Mammary epithelial cell (primary cell): ENCODE results near the gene RBM39.

ENCODE experiments used
- CTCF ChIP-seq, 2 donors: IDR thresholded peaks in 1 of 2; conservative IDR thresholded peaks in 1 of 2; 2 replicates each; pipeline ENCODE4 v1.5.1; 2011 to 2012; ENCODE audit warnings: inconsistent platforms in 2 of 2, low read length in 2 of 2, mild to moderate bottlenecking in 2 of 2, control low read depth in 1 of 2, low read depth in 1 of 2; ENCODE audit not compliant: insufficient read depth in 1 of 2; ENCODE audit errors: extremely low read depth in 1 of 2
- EZH2 ChIP-seq: IDR thresholded peaks from 2 replicates; pipeline ENCODE4 v1.6.1; 2012; ENCODE audit warnings: low read length, inconsistent platforms, borderline replicate concordance

DNA sequence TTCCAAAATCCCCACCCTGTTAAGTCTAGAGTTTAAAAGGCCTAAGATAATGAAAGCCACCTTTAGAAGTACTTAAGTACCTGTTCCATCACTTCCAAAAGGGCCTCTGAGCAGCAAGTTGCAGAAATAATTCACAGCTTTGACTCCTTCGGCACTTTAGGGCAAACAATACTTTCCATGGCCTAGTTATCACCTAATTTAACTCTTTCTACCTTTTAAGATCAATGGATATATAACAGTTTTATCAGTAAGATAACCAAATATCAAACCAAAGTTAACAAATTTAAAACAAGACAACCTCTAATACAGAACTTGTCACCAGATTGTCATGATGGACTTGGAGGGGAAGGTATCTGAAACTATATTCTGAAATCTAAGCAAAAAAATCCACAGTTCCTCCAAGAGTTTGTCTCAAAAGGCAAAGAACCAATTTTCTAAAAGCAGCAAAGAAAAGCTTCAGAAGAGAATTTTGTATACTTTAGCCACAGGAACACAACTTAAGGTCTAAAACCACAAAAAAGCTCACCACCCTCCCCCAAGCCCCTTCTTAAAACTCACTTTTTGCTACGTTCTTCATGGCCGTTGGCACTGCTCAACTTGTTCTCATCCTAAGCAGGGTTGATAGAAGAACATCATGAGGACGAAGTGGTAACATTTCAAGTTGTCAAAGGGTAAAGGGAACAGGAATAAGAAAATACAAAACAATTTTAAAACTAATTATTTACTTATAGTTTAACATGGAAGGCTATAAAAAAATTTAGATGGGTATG, 3.5 kb downstream of the RBM39 start:
- TF ChIP-seq CTCF (conservative IDR thresholded peaks at IDR 0.05 in 1 of 2, IDR thresholded peaks at IDR 0.05 in 1 of 2; ENCODE audit: extremely low read depth in 1 of 2, insufficient read depth in 1 of 2, low read depth in 1 of 2, low read length in 2 of 2) (no peak), EZH2 (no peak)
